Neural progenitor cell (in vitro differentiated cells): ENCODE results near the gene NDUFA13.

ENCODE experiments used
- CTCF ChIP-seq: fragments of 200-600 bp; sonication (generic); IDR thresholded peaks from 2 replicates; pipeline ENCODE4 v1.5.1; 2017; ENCODE audit warnings: antibody characterized with exemption, mild to moderate bottlenecking
- EZH2 ChIP-seq: fragments of 200-600 bp; sonication (generic); IDR thresholded peaks from 2 replicates; pipeline ENCODE4 v1.6.1; 2017; ENCODE audit warnings: antibody characterized with exemption, mild to moderate bottlenecking, moderate library complexity

GRCh38 chr19:19475015-19475765, 40.8 kb upstream of the NDUFA13 start:
- TF ChIP-seq CTCF (no peak), EZH2 (no peak)
